IMR-90 (cell line): ENCODE data around the gene CHTF8. TPM values are rescaled to one million over a fixed set of nuclear protein-coding genes. Genes with fewer than 3 reads are reported as not detected.

Experiments
- ATAC-seq: fragments of 200-7000 bp; cut with Tn5 transposase; 2 replicates; pipeline ENCODE4 v1.9.1; 2020; ENCODE audit warnings: low read depth, mild to moderate bottlenecking, moderate library complexity
- BruUV-seq: library from RNA; stranded (reverse); fragments of 400-500 nt; replicated peaks from 2 replicates; lab custom pipeline; 2021; lab: Mats Ljungman, UMichigan
- CTCF ChIA-PET: fragments of 300-600 bp; formaldehyde crosslinking; extraction: SDS; loops from one replicate; lab custom pipeline; 2021; ENCODE audit warnings: antibody characterized with exemption; lab: Yijun Ruan, JAX
- POLR2A ChIA-PET: fragments of 300-600 bp; sonication (Branson Sonifier 250); formaldehyde crosslinking; loops from one replicate; lab custom pipeline; 2022; ENCODE audit warnings: antibody characterized with exemption; ENCODE audit not compliant: unreplicated experiment; lab: Charles Lee
- DNase-seq: peaks from one replicate; pipeline ENCODE4 v3.0.0; 2013
- H2AFZ ChIP-seq: replicated peaks from 2 replicates; pipeline ENCODE3; 2013; ENCODE audit warnings: low read length, mild to moderate bottlenecking; ENCODE audit not compliant: poor library complexity
- H2AK5ac ChIP-seq: 2 replicates; pipeline ENCODE4 v1.6.1; 2013; ENCODE audit warnings: low read depth, low read length, inconsistent platforms
- H2AK9ac ChIP-seq: replicated peaks from 2 replicates; pipeline ENCODE3; 2013; ENCODE audit warnings: mild to moderate bottlenecking, low read depth, low read length, moderate library complexity; ENCODE audit not compliant: poor library complexity
- H2BK120ac ChIP-seq: 2 replicates; pipeline ENCODE4 v1.6.1; 2013; ENCODE audit warnings: low read depth, low read length, inconsistent platforms
- H2BK15ac ChIP-seq: 3 replicates; pipeline ENCODE4 v1.6.1; 2013; ENCODE audit warnings: low read depth, low read length, inconsistent platforms
- H2BK20ac ChIP-seq: 2 replicates; pipeline ENCODE4 v1.6.1; 2013; ENCODE audit warnings: low read depth, mild to moderate bottlenecking, inconsistent platforms, low read length, moderate library complexity
- H2BK5ac ChIP-seq: 2 replicates; pipeline ENCODE4 v1.6.1; 2013; ENCODE audit warnings: mild to moderate bottlenecking, low read depth, low read length, inconsistent platforms; ENCODE audit not compliant: poor library complexity, severe bottlenecking
- H3K14ac ChIP-seq: replicated peaks from 2 replicates; pipeline ENCODE4 v1.6.1; 2013; ENCODE audit warnings: low read depth, low read length, inconsistent platforms
- H3K18ac ChIP-seq: 2 replicates; pipeline ENCODE4 v1.6.1; 2013; ENCODE audit warnings: low read depth, low read length, control low read depth
- H3K23ac ChIP-seq: 2 replicates; pipeline ENCODE4 v1.6.1; 2013; ENCODE audit warnings: low read depth, low read length, inconsistent platforms
- H3K27ac ChIP-seq: 2 replicates; pipeline ENCODE4 v1.5.1; 2013; ENCODE audit warnings: mild to moderate bottlenecking, control low read depth, low read length; ENCODE audit not compliant: insufficient read depth
- H3K27me3 ChIP-seq: 2 replicates; pipeline ENCODE4 v1.6.1; 2013; ENCODE audit warnings: low read length; ENCODE audit not compliant: control insufficient read depth, insufficient read depth
- H3K36me3 ChIP-seq: 2 replicates; pipeline ENCODE4 v1.6.1; 2013; ENCODE audit warnings: low read length, mixed read lengths; ENCODE audit not compliant: control insufficient read depth, insufficient read depth
- H3K4ac ChIP-seq: 2 replicates; pipeline ENCODE4 v1.6.1; 2013; ENCODE audit warnings: low read depth, low read length, inconsistent platforms
- H3K4me1 ChIP-seq: 2 replicates; pipeline ENCODE4 v1.6.1; 2013; ENCODE audit warnings: low read length, mixed read lengths; ENCODE audit not compliant: control insufficient read depth, insufficient read depth
- H3K4me2 ChIP-seq: 2 replicates; pipeline ENCODE4 v1.6.1; 2013; ENCODE audit warnings: low read depth, mild to moderate bottlenecking, control low read depth, low read length, moderate library complexity
- H3K4me3 ChIP-seq: 2 replicates; pipeline ENCODE4 v1.5.1; 2013; ENCODE audit warnings: low read depth, mild to moderate bottlenecking, control low read depth, low read length, moderate library complexity; ENCODE audit not compliant: insufficient read depth
- H3K56ac ChIP-seq: 2 replicates; pipeline ENCODE4 v1.6.1; 2013; ENCODE audit warnings: low read length, inconsistent platforms; ENCODE audit not compliant: insufficient read depth; ENCODE audit errors: extremely low read depth
- H3K79me1 ChIP-seq, 2 experiments: 2 replicates each; pipeline ENCODE4 v1.6.1; 2013; ENCODE audit warnings: low read length in 2 of 2, inconsistent platforms in 1 of 2, low read depth in 1 of 2
- H3K9ac ChIP-seq: 2 replicates; pipeline ENCODE4 v1.6.1; 2013; ENCODE audit warnings: low read depth, low read length, control low read depth
- H3K9me1 ChIP-seq: 2 replicates; pipeline ENCODE4 v1.6.1; 2013; ENCODE audit warnings: low read length, inconsistent platforms; ENCODE audit not compliant: insufficient read depth
- H3K9me3 ChIP-seq: 2 replicates; pipeline ENCODE4 v1.6.1; 2013; ENCODE audit warnings: low read length; ENCODE audit not compliant: control insufficient read depth, insufficient read depth
- H4K20me1 ChIP-seq: 2 replicates; pipeline ENCODE4 v1.6.1; 2013; ENCODE audit warnings: low read length, inconsistent platforms; ENCODE audit not compliant: insufficient read depth
- H4K5ac ChIP-seq: 2 replicates; pipeline ENCODE4 v1.6.1; 2013; ENCODE audit warnings: mild to moderate bottlenecking, low read depth, low read length, control low read depth
- H4K8ac ChIP-seq, 2 experiments: 2 replicates each; pipeline ENCODE4 v1.6.1; 2013; ENCODE audit warnings: low read depth in 2 of 2, low read length in 2 of 2, control low read depth in 1 of 2, inconsistent platforms in 1 of 2
- H4K91ac ChIP-seq: 2 replicates; pipeline ENCODE4 v1.6.1; 2013; ENCODE audit warnings: low read depth, low read length, inconsistent platforms; ENCODE audit not compliant: insufficient read depth
- BHLHE40 ChIP-seq: fragments of 150-350 bp; IDR thresholded peaks from 2 replicates; pipeline ENCODE4 v1.6.1; 2016; ENCODE audit warnings: mild to moderate bottlenecking, low read depth, low read length
- CEBPB ChIP-seq: IDR thresholded peaks from 2 replicates; pipeline ENCODE4 v1.6.1; 2012; ENCODE audit warnings: low read depth, low read length, improper control_type of control experiment
- CHD1 ChIP-seq: IDR thresholded peaks from 2 replicates; pipeline ENCODE4 v1.6.1; 2012; ENCODE audit warnings: low read depth, low read length, improper control_type of control experiment
- CTCF ChIP-seq: conservative IDR thresholded peaks from 2 replicates; pipeline ENCODE4 v1.5.1; 2012; ENCODE audit warnings: mild to moderate bottlenecking, low read depth, low read length, improper control_type of control experiment
- FOS ChIP-seq: fragments of 150-350 bp; IDR thresholded peaks from 2 replicates; pipeline ENCODE4 v1.6.1; 2016; ENCODE audit warnings: low read depth, low read length
- MAZ ChIP-seq: IDR thresholded peaks from 2 replicates; pipeline ENCODE4 v1.6.1; 2012; ENCODE audit warnings: low read depth, mild to moderate bottlenecking, low read length, improper control_type of control experiment, moderate library complexity, borderline replicate concordance
- RAD21 ChIP-seq: IDR thresholded peaks from 2 replicates; pipeline ENCODE4 v1.6.1; 2012; ENCODE audit warnings: low read length, improper control_type of control experiment
- RCOR1 ChIP-seq: IDR thresholded peaks from 2 replicates; pipeline ENCODE4 v1.6.1; 2012; ENCODE audit warnings: mild to moderate bottlenecking, low read length, improper control_type of control experiment; ENCODE audit not compliant: insufficient replicate concordance
- WGBS, 2 experiments: methylation state at CpG; one replicate each; pipeline versions ENCODE4 v1.1.5 to v1.1.7; 2013; ENCODE audit warnings: missing lambda C conversion rate in 2 of 2; ENCODE audit not compliant: insufficient read length in 1 of 2; ENCODE audit errors: extremely low coverage in 2 of 2; 5-methylcytosine and 5-hydroxymethylcytosine counted together
- dilution Hi-C: fragments of 300-500 bp; cut with HindIII; formaldehyde crosslinking; loops from one replicate; pipeline ENCODE4 v1.14.3; 2018; ENCODE audit warnings: low sequenced_read_pairs; ENCODE audit not compliant: unreplicated experiment
- in situ Hi-C: fragments of 300-500 bp; cut with MboI; formaldehyde crosslinking; loops from 3 replicates; pipeline ENCODE4 v1.14.3; 2019; ENCODE audit warnings: low sequenced_read_pairs, inconsistent platforms, mixed read lengths
- intact Hi-C: fragments of 100-400 bp; cut with micrococcal nuclease; formaldehyde crosslinking; loops from 2 replicates; pipeline ENCODE4 v1.10.0; 2022
- polyA plus RNA-seq, 3 experiments: library from polyadenylated mRNA; depleted of rRNA; stranded (reverse); fragments of >200 nt; gene quantifications; 2 replicates each; pipeline ENCODE4 v1.2.3, GENCODE V29; 2012; ENCODE audit warnings: low replicate concordance in 1 of 3
- total RNA-seq: library from RNA; depleted of rRNA; stranded (reverse); fragments of >200 nt; gene quantifications from 2 replicates; pipeline ENCODE4 v1.2.3, GENCODE V29; 2012
- TF ChIP-seq, protein P1 (sequence below): fragments of 150-350 bp; IDR thresholded peaks from 2 replicates; pipeline ENCODE4 v1.6.1; 2016; ENCODE audit warnings: low read depth, mild to moderate bottlenecking, low read length, moderate library complexity, borderline replicate concordance

CHTF8 gene
- total and polyA plus RNA-seq, 2 of the 4 experiments (the other 2 are of a cell fraction): 47.1 to 122 TPM

- Histone ChIP-seq H3K56ac (no peak overlapping the region), H2AK5ac (no peak overlapping the region), H3K14ac (no peak overlapping the region), H2BK20ac (no peak overlapping the region), H3K9ac (no peak overlapping the region), H2BK120ac (no peak overlapping the region), H2AFZ (no peak overlapping the region), H3K27me3 (no peaks in the 10 kb centered on the region), H3K9me3 (no peaks in the 10 kb centered on the region), H3K9me1 (0 out of 2 replicates have a peak, but pooled peaks cover 5% of the 10 kb centered on the region), H3K23ac (no peak overlapping the region), H3K36me3 (peaks cover 12% of the 10 kb centered on the region), H3K4me1 (peaks cover 4% of the 10 kb centered on the region; the same call in 1 of the 2 replicates), H4K91ac (no peak overlapping the region), H2BK15ac (no peak overlapping the region), H4K8ac (no peak overlapping the region), H3K4ac (no peak overlapping the region), H3K18ac (no peak overlapping the region), H3K27ac (no peak overlapping the region), H2BK5ac (no peak overlapping the region), H3K4me3 (no peak overlapping the region), H3K4me2 (no peak overlapping the region), H2AK9ac (no peak overlapping the region), H3K79me1 (peaks cover 0 to 22% of the 10 kb centered on the region in 2 experiments; a peak in 2 of 4 replicates), H4K5ac (no peak overlapping the region), H4K20me1 (peaks cover 29% of the 10 kb centered on the region)
- dilution Hi-C loops: no loop called here
- ChIA-PET POLR2A (no interaction called here), CTCF (no interaction called here)
- in situ Hi-C loops: no loop called here
- no peak for ATAC-seq
- no TSS peak for BruUV-seq
- intact Hi-C loops: no loop called here
- WGBS, 2 experiments: 83% methylated on average over 2 of the region's 4 CpGs; no CpG with 5 or more reads in 1 of the 2 experiments
- TF ChIP-seq CTCF (no peak), CEBPB (no peak), MAZ (no peak), RAD21 (no peak), FOS (no peak), CHD1 (no peak), BHLHE40 (no peak), RCOR1 (no peak)
- TF ChIP-seq, protein P1, sequence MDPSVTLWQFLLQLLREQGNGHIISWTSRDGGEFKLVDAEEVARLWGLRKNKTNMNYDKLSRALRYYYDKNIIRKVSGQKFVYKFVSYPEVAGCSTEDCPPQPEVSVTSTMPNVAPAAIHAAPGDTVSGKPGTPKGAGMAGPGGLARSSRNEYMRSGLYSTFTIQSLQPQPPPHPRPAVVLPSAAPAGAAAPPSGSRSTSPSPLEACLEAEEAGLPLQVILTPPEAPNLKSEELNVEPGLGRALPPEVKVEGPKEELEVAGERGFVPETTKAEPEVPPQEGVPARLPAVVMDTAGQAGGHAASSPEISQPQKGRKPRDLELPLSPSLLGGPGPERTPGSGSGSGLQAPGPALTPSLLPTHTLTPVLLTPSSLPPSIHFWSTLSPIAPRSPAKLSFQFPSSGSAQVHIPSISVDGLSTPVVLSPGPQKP: no peak
- DNase-seq: no peak
Observed at GRCh38 chr16:69108905-69109252, 23.5 kb downstream of the CHTF8 start.
